ENCODE measurements around the gene MCF2. TPM values are rescaled to one million over a fixed set of nuclear protein-coding genes. Genes with fewer than 3 reads are reported as not detected.

The MCF2 gene, protein sequence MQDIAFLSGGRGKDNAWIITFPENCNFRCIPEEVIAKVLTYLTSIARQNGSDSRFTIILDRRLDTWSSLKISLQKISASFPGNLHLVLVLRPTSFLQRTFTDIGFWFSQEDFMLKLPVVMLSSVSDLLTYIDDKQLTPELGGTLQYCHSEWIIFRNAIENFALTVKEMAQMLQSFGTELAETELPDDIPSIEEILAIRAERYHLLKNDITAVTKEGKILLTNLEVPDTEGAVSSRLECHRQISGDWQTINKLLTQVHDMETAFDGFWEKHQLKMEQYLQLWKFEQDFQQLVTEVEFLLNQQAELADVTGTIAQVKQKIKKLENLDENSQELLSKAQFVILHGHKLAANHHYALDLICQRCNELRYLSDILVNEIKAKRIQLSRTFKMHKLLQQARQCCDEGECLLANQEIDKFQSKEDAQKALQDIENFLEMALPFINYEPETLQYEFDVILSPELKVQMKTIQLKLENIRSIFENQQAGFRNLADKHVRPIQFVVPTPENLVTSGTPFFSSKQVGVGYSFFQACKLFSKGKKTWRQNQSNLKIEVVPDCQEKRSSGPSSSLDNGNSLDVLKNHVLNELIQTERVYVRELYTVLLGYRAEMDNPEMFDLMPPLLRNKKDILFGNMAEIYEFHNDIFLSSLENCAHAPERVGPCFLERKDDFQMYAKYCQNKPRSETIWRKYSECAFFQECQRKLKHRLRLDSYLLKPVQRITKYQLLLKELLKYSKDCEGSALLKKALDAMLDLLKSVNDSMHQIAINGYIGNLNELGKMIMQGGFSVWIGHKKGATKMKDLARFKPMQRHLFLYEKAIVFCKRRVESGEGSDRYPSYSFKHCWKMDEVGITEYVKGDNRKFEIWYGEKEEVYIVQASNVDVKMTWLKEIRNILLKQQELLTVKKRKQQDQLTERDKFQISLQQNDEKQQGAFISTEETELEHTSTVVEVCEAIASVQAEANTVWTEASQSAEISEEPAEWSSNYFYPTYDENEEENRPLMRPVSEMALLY
- total RNA-seq: under 1 TPM; 0.07 to 0.10 TPM

DNA sequence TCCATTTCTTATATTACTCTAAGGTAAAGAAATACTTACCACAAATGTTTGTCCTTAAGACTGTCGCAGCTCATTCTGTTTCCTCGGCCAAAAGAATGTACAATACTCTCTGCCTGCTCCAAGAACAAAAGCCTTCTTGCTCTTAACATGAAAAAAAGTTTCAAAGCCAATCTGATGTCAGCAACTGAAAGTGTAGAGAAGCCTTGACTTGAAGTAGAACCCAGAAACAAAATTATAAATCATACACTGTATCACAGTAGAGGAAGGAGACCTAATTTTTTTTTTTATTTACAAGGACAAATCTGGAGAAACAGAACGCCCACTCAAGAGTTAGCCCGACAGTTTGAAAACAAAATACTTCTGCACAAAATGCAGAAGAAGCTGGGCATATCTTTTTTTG lies at the start of gene MCF2:
MCF2 (minus strand) TSS at position 101 of the 400 bp plus-strand sequence. CDS start 56,423 bp downstream, outside the sequence.
- DNase-seq: no peak
- no peak within 1 kb of the TSS for H3K4me3 Mint-ChIP-seq
- no peaks in the 10 kb centered on the region for H3K36me3 Mint-ChIP-seq
- H3K9me3 Mint-ChIP-seq: no peaks in the 10 kb centered on the region
- H3K27ac Mint-ChIP-seq: no peak within 1 kb of the TSS
- H3K4me1 Mint-ChIP-seq (ENCODE audit: low read depth): no peaks in the 10 kb centered on the region
- CTCF ChIA-PET: no interaction called here
- intact Hi-C loops (cut with micrococcal nuclease): no loop called here
- POLR2A ChIA-PET: no interaction called here
- H3K27me3 Mint-ChIP-seq: no peaks in the 10 kb centered on the region

GRCh38 chrX:139751053-139751452 lies 43.1 kb upstream of the MCF2 start:
- peaks cover 23% of the 10 kb centered on the region for H3K9me3 Mint-ChIP-seq
- no peaks in the 10 kb centered on the region for H3K4me1 Mint-ChIP-seq (ENCODE audit: low read depth)
- H3K27ac Mint-ChIP-seq: no peak overlapping the region
- POLR2A ChIA-PET: no interaction called here
- intact Hi-C loops (cut with micrococcal nuclease): no loop called here
- H3K4me3 Mint-ChIP-seq: no peak overlapping the region
- DNase-seq: no peak
- H3K27me3 Mint-ChIP-seq: no peaks in the 10 kb centered on the region
- CTCF ChIA-PET: no interaction called here
- peaks cover 46% of the 10 kb centered on the region for H3K36me3 Mint-ChIP-seq

DNA sequence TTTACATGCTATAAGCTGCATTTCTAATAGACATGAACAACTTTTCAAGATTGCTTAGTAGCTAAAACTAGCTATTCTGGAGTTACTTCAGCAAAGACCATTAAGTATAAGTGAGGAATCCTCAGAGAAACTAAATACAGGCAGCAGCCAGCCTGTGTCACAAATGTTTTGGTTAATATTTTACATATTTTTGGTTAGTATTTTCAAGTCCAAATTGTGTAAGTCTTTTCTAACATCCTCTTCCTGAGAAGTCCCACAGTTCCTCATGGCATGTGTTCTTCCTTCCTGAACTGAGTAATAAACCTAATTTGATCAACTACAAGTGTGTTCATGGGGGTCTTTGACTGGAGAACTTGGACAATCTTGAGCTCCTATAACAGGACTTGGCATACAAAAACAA lies 42.4 kb upstream of the MCF2 start:
- no peaks in the 10 kb centered on the region for H3K27me3 Mint-ChIP-seq
- peaks cover 40% of the 10 kb centered on the region for H3K36me3 Mint-ChIP-seq
- ChIA-PET POLR2A (no interaction called here), CTCF (interaction anchor here (0.9 kb wide), 1 partner anchor 10 kb away, joined by 3 read pairs; no protein-coding TSS in a partner anchor)
- no peaks in the 10 kb centered on the region for H3K4me1 Mint-ChIP-seq (ENCODE audit: low read depth)
- DNase-seq: no peak
- H3K27ac Mint-ChIP-seq: no peak overlapping the region
- peaks cover 17% of the 10 kb centered on the region for H3K9me3 Mint-ChIP-seq
- H3K4me3 Mint-ChIP-seq: no peak overlapping the region
- intact Hi-C loops (cut with micrococcal nuclease): no loop called here

DNA sequence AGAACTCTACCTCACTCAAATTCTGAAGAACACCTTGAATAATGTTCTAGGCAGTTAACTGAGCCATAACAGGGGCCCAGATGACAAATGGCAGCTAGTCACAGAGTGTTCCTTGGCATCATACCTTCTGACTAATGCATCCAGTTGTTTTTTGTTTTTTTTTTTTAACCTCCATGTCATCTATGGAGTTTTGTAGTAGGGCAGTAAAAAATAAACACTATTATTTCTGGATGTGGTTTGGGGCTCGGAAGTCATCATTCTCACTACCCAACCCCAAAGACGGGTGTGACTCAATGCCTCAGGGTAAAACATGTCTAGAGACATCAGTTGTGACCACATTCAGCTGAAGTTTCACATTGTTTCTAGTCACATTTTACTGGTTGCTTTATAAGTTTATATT lies 31.2 kb upstream of the MCF2 start:
- intact Hi-C loops (cut with micrococcal nuclease): loop anchor here (1.0 kb wide), 2 partner anchors 27 to 191 kb away; no protein-coding TSS in a partner anchor
- POLR2A ChIA-PET: interaction anchor here (0.7 kb wide), 1 partner anchor 194 kb away, joined by 3 read pairs; no protein-coding TSS in a partner anchor
- peak; percentile 29 for DNase-seq
- H3K36me3 Mint-ChIP-seq: peaks cover 14% of the 10 kb centered on the region
- H3K4me1 Mint-ChIP-seq (ENCODE audit: low read depth): peaks cover 6% of the 10 kb centered on the region
- no peak overlapping the region for H3K4me3 Mint-ChIP-seq
- CTCF ChIA-PET: no interaction called here
- H3K27ac Mint-ChIP-seq: peak overlapping the region; percentile 49
- H3K9me3 Mint-ChIP-seq: no peaks in the 10 kb centered on the region
- H3K27me3 Mint-ChIP-seq: no peaks in the 10 kb centered on the region

DNA sequence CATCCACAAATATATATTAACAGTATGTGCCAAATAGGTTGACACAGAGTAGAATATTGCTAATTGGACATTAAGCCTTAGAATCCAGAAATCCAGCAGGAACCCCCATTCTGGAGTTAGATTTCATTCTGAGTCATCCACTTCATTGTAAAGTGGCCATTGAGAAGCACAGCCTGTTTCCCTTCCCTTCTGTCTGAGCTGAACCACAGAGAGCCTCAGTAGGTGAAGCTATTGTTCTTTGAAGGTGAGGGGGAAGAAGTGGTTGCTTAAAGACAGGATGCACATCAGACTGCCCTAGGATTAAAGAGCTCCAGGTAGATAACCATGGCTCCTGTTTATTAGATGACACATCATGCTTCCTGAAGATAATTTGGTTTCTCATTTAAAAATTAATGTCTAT lies 30.6 kb upstream of the MCF2 start:
- Mint-ChIP-seq H3K4me3 (no peak overlapping the region), H3K36me3 (peaks cover 14% of the 10 kb centered on the region), H3K9me3 (no peaks in the 10 kb centered on the region), H3K4me1 (ENCODE audit: low read depth) (peaks cover 6% of the 10 kb centered on the region), H3K27ac (peak overlapping the region; percentile 49), H3K27me3 (no peaks in the 10 kb centered on the region)
- CTCF ChIA-PET: no interaction called here
- DNase-seq: no peak
- intact Hi-C loops (cut with micrococcal nuclease): no loop called here
- POLR2A ChIA-PET: interaction anchor here (0.7 kb wide), 1 partner anchor 195 kb away, joined by 3 read pairs; no protein-coding TSS in a partner anchor

DNA sequence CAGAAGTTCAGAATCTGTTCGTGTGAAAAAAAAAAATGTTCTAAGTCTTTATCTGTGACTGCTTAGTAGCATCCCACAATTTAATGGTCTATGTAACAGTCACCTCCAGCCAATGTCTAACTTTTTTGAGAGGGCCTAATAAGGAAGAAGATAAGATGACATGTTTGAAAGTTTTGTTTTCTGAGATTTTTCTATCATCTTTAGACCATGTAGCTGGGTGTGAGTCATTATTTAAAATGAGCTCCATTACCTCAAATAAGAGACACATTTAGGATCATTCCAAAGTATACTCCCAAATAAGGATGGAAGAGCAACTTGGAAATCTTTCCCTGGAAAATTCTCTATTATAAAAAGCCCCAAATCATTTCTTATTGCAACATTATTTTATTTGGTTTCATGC lies 28.2 kb upstream of the MCF2 start:
- no peak for DNase-seq
- H3K36me3 Mint-ChIP-seq: peaks cover 18% of the 10 kb centered on the region
- H3K4me1 Mint-ChIP-seq (ENCODE audit: low read depth): peaks cover 6% of the 10 kb centered on the region
- intact Hi-C loops (cut with micrococcal nuclease): no loop called here
- no peaks in the 10 kb centered on the region for H3K9me3 Mint-ChIP-seq
- ChIA-PET CTCF (interaction anchor here (0.6 kb wide), 1 partner anchor 30 kb away, joined by 3 read pairs; no protein-coding TSS in a partner anchor), POLR2A (interaction anchor here (0.6 kb wide), 1 partner anchor 636 kb away, joined by 3 read pairs; no protein-coding TSS in a partner anchor)
- no peaks in the 10 kb centered on the region for H3K27me3 Mint-ChIP-seq
- no peak overlapping the region for H3K4me3 Mint-ChIP-seq
- H3K27ac Mint-ChIP-seq: no peak overlapping the region

- H3K27ac Mint-ChIP-seq: no peak overlapping the region
- ChIA-PET POLR2A (no interaction called here), CTCF (no interaction called here)
- no peaks in the 10 kb centered on the region for H3K27me3 Mint-ChIP-seq
- no peak overlapping the region for H3K4me3 Mint-ChIP-seq
- no peaks in the 10 kb centered on the region for H3K9me3 Mint-ChIP-seq
- peaks cover 15% of the 10 kb centered on the region for H3K36me3 Mint-ChIP-seq
- peaks cover 6% of the 10 kb centered on the region for H3K4me1 Mint-ChIP-seq (ENCODE audit: low read depth)
- no peak for DNase-seq
- intact Hi-C loops (cut with micrococcal nuclease): no loop called here
Observed at GRCh38 chrX:139734996-139735395, 27.0 kb upstream of the MCF2 start.

DNA sequence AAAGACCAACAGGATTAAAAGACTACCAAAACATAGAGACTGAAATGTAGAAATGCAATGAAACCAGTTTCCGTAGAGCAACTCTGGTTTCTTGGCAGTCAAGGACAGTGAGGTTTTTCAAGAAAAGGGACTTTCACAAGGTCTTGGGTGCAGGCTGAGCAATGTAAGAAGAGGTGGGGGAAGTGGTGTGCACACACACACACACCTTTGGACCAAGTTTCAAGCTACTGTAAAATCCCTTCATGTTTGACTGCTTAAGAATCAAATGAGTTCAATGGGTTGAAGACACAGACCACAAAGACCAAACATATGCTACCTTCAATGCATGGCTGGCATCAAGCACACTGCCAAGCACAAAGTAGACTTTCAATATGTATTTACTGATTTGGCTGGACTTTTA lies 17.8 kb upstream of the MCF2 start:
- Mint-ChIP-seq H3K4me3 (no peak overlapping the region), H3K4me1 (ENCODE audit: low read depth) (no peaks in the 10 kb centered on the region), H3K9me3 (no peaks in the 10 kb centered on the region), H3K27me3 (no peaks in the 10 kb centered on the region), H3K27ac (no peak overlapping the region), H3K36me3 (peaks cover 7% of the 10 kb centered on the region)
- intact Hi-C loops (cut with micrococcal nuclease): no loop called here
- no peak for DNase-seq
- ChIA-PET POLR2A (no interaction called here), CTCF (no interaction called here)

- Mint-ChIP-seq H3K27me3 (no peaks in the 10 kb centered on the region), H3K4me3 (no peak overlapping the region), H3K9me3 (no peaks in the 10 kb centered on the region), H3K27ac (no peak overlapping the region), H3K36me3 (peaks cover 7% of the 10 kb centered on the region), H3K4me1 (ENCODE audit: low read depth) (no peaks in the 10 kb centered on the region)
- POLR2A ChIA-PET: no interaction called here
- intact Hi-C loops (cut with micrococcal nuclease): no loop called here
- no peak for DNase-seq
- CTCF ChIA-PET: no interaction called here
Observed at GRCh38 chrX:139724626-139725025, 16.7 kb upstream of the MCF2 start.

DNA sequence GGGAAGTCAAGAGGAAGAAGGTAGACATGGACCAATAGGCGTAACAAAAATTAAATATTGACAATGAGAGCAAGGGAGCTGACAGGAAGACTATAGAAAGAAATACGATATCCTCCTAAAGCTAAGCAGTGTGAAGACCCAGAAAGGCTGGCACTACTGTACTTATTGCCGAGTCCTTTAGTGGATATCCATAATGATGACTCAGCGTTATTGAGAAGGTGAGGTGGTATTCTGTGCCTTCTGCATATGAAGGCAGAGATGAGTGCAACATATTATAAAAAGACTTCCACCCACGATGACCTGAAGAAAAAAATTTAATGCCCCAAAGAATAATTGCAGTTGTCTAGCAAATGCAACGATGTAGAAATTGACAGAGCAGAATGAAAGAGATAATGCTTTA lies 13.0 kb upstream of the MCF2 start:
- no peak for DNase-seq
- CTCF ChIA-PET: no interaction called here
- Mint-ChIP-seq H3K27me3 (no peaks in the 10 kb centered on the region), H3K4me3 (no peak overlapping the region), H3K4me1 (ENCODE audit: low read depth) (no peaks in the 10 kb centered on the region), H3K9me3 (no peaks in the 10 kb centered on the region), H3K36me3 (peaks cover 6% of the 10 kb centered on the region), H3K27ac (no peak overlapping the region)
- intact Hi-C loops (cut with micrococcal nuclease): no loop called here
- POLR2A ChIA-PET: no interaction called here

DNA sequence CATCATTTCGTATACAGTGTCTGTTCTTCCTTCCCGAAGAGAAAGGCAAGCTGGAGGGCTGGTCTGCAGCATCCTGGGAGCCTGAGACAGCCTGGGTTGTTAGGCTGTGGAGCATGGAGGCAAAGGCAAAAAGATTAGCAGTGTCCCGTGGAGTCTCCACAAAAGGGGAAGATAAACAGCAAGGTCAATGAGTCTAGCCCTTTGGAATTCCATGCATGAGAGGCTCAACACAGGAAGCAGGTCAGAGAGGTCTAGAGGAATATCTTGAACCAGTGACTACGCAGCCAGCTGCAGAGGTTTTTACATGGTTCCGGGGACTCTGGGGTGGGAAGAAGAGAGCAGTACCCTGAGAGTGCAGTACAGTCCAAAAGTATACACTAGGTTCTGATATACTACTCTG lies 12.2 kb upstream of the MCF2 start:
- no peak for DNase-seq
- no peaks in the 10 kb centered on the region for H3K4me1 Mint-ChIP-seq (ENCODE audit: low read depth)
- H3K27ac Mint-ChIP-seq: no peak overlapping the region
- ChIA-PET CTCF (no interaction called here), POLR2A (no interaction called here)
- intact Hi-C loops (cut with micrococcal nuclease): no loop called here
- peaks cover 4% of the 10 kb centered on the region for H3K36me3 Mint-ChIP-seq
- H3K9me3 Mint-ChIP-seq: no peaks in the 10 kb centered on the region
- H3K27me3 Mint-ChIP-seq: no peaks in the 10 kb centered on the region
- no peak overlapping the region for H3K4me3 Mint-ChIP-seq

DNA sequence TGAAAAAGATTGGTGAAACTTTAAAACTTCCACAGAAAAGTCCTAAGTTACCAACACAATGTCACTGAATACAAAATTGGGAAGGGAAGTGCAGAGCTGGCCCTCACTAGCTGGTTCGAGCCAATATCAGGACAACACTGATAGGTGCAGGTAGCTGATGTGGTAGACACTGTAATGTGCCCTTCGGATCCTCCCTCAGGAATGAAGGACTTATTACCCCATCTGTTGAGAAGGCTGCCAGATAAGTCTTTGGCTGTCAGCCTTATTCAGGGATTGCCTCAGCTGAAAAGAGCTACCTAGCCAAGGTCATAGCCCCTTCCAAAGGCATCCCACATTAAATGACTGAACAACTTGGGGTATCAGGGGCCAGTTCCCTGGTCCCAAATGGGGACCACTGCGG lies 5.3 kb downstream of the MCF2 start:
- no peak overlapping the region for H3K4me3 Mint-ChIP-seq
- H3K9me3 Mint-ChIP-seq: no peaks in the 10 kb centered on the region
- ChIA-PET CTCF (no interaction called here), POLR2A (no interaction called here)
- no peak for DNase-seq
- intact Hi-C loops (cut with micrococcal nuclease): no loop called here
- no peaks in the 10 kb centered on the region for H3K4me1 Mint-ChIP-seq (ENCODE audit: low read depth)
- no peak overlapping the region for H3K27ac Mint-ChIP-seq
- H3K27me3 Mint-ChIP-seq: no peaks in the 10 kb centered on the region
- H3K36me3 Mint-ChIP-seq: no peaks in the 10 kb centered on the region

Data from activated CD4-positive, alpha-beta memory T cell treated with anti-CD3 and anti-CD28 coated beads for 36 hours (primary cell).